Tibial nerve (tissue), 4 donors: ENCODE data around the gene OR7C1. TPM values are rescaled to one million over a fixed set of nuclear protein-coding genes. Genes with fewer than 3 reads are reported as not detected.

Source experiments
- DNase-seq, 2 donors: peaks; one replicate each; pipeline ENCODE4 v3.0.0-alpha.2; 2019; ENCODE audit warnings: low spot score in 2 of 2
- H3K27ac ChIP-seq, 4 donors: fragments of 200-600 bp; sonication (generic) in 3 of 4; one replicate each; pipeline ENCODE4 v1.5.1; 2017 to 2019; ENCODE audit warnings: mild to moderate bottlenecking in 1 of 4
- H3K27me3 ChIP-seq, 2 donors: fragments of 200-600 bp; sonication (generic) in 1 of 2; one replicate each; pipeline versions ENCODE4 v1.5.1 to v1.6.0; 2017 to 2019
- H3K36me3 ChIP-seq, 3 donors: fragments of 200-600 bp; sonication (generic); one replicate each; pipeline ENCODE4 v1.5.1; 2018 to 2019
- H3K4me1 ChIP-seq, 4 donors: fragments of 200-600 bp; sonication (generic) in 3 of 4; one replicate each; pipeline ENCODE4 v1.5.1; 2017 to 2019
- H3K4me3 ChIP-seq, 4 donors: fragments of 200-600 bp; sonication (generic) in 3 of 4; one replicate each; pipeline ENCODE4 v1.5.1; 2017 to 2019; ENCODE audit warnings: mild to moderate bottlenecking in 1 of 4, moderate library complexity in 1 of 4
- H3K9me3 ChIP-seq, 4 donors: fragments of 200-600 bp; sonication (generic) in 3 of 4; one replicate each; pipeline ENCODE4 v1.5.1; 2017 to 2019
- CTCF ChIP-seq, 5 experiments: fragments of 200-600 bp in 3 of 5; fragments of 450-650 bp in 2 of 5; sonication (generic) in 3 of 5; IDR thresholded peaks; one replicate each; pipeline ENCODE4 v1.5.1; 2016 to 2019; ENCODE audit warnings: antibody characterized with exemption in 5 of 5, mild to moderate bottlenecking in 3 of 5, moderate library complexity in 2 of 5
- EP300 ChIP-seq, 2 donors: sonication (generic); formaldehyde crosslinking; IDR thresholded peaks; one replicate each; pipeline ENCODE4 v1.6.1; 2017; ENCODE audit warnings: antibody characterized with exemption in 2 of 2, mild to moderate bottlenecking in 1 of 2
- POLR2A ChIP-seq, 2 donors: fragments of 450-650 bp; IDR thresholded peaks; one replicate each; pipeline ENCODE4 v1.6.1; 2017; ENCODE audit warnings: antibody characterized with exemption in 2 of 2, mild to moderate bottlenecking in 2 of 2, moderate library complexity in 2 of 2
- WGBS, 2 donors: methylation state at CpG; one replicate each; pipeline ENCODE4 v1.1.5; 2018; 5-methylcytosine and 5-hydroxymethylcytosine counted together
- total RNA-seq, 4 donors: library from RNA; depleted of rRNA; stranded (reverse); fragments of >200 nt; gene quantifications; one replicate each; pipeline ENCODE4 v1.1.0, GENCODE V29; 2016

Gene OR7C1
- total RNA-seq, 4 donors from 2014 or later, result 0.21 to 2.4 (median 0.30) TPM; not detected in 1

- H3K4me3 ChIP-seq, result no peak overlapping the region
- H3K36me3 ChIP-seq, result no peaks in the 10 kb centered on the region
- no peaks in the 10 kb centered on the region for H3K27me3 ChIP-seq
- H3K4me1 ChIP-seq, result no peaks in the 10 kb centered on the region
- TF ChIP-seq EP300 (IDR thresholded peaks at IDR 0.05) (no peak), CTCF (IDR thresholded peaks at IDR 0.05) (no peak), POLR2A (IDR thresholded peaks at IDR 0.05) (no peak)
- WGBS, 2 donors, result 75 to 83% methylated on average over 5 to 9 of the region's 9 CpGs
- H3K27ac ChIP-seq, result no peak overlapping the region
- no peak for DNase-seq
- peaks cover 0 to 45% (median 0%) of the 10 kb centered on the region in 4 donors for H3K9me3 ChIP-seq
Observed at GRCh38 chr19:14764401-14764800, 70.6 kb downstream of the OR7C1 start.

- TF ChIP-seq POLR2A (IDR thresholded peaks at IDR 0.05) (no peak), EP300 (IDR thresholded peaks at IDR 0.05) (no peak), CTCF (IDR thresholded peaks at IDR 0.05) (no peak)
- no peak for DNase-seq
- no peak overlapping the region for H3K4me3 ChIP-seq
- H3K36me3 ChIP-seq, result no peaks in the 10 kb centered on the region
- 70 to 75% methylated on average over 4 of the region's 4 CpGs for WGBS, 2 donors
- no peaks in the 10 kb centered on the region for H3K27me3 ChIP-seq
- H3K27ac ChIP-seq, result no peak overlapping the region
- H3K4me1 ChIP-seq, result no peaks in the 10 kb centered on the region
- H3K9me3 ChIP-seq, result peaks cover 0 to 45% (median 0%) of the 10 kb centered on the region in 4 donors
Observed at GRCh38 chr19:14763497-14764145, 71.4 kb downstream of the OR7C1 start.

- H3K27me3 ChIP-seq, result no peaks in the 10 kb centered on the region
- no peaks in the 10 kb centered on the region for H3K4me1 ChIP-seq
- no peak overlapping the region for H3K27ac ChIP-seq
- H3K36me3 ChIP-seq, result no peaks in the 10 kb centered on the region
- no peak overlapping the region for H3K4me3 ChIP-seq
- WGBS, 2 donors, result 79 to 91% methylated on average over 2 of the region's 2 CpGs
- peaks cover 0 to 39% (median 0%) of the 10 kb centered on the region in 4 donors for H3K9me3 ChIP-seq
- no peak for TF ChIP-seq CTCF (IDR thresholded peaks at IDR 0.05)
- no peak for TF ChIP-seq EP300 (IDR thresholded peaks at IDR 0.05)
- TF ChIP-seq POLR2A (IDR thresholded peaks at IDR 0.05), result no peak
- no peak for DNase-seq
Observed at GRCh38 chr19:14762111-14762510, 72.9 kb downstream of the OR7C1 start.

- H3K36me3 ChIP-seq, result no peaks in the 10 kb centered on the region
- no peak overlapping the region for H3K27ac ChIP-seq
- H3K4me1 ChIP-seq, result no peaks in the 10 kb centered on the region
- WGBS, 2 donors, result 70 to 76% methylated on average over 5 of the region's 5 CpGs
- no peak for DNase-seq
- peaks cover 0 to 39% (median 0%) of the 10 kb centered on the region in 4 donors for H3K9me3 ChIP-seq
- no peaks in the 10 kb centered on the region for H3K27me3 ChIP-seq
- no peak overlapping the region for H3K4me3 ChIP-seq
- TF ChIP-seq POLR2A (IDR thresholded peaks at IDR 0.05) (no peak), EP300 (IDR thresholded peaks at IDR 0.05) (no peak), CTCF (IDR thresholded peaks at IDR 0.05) (no peak)
Observed at GRCh38 chr19:14761607-14762006, 73.4 kb downstream of the OR7C1 start.

GRCh38 chr19:14758816-14759215, 76.2 kb downstream of the OR7C1 start:
- TF ChIP-seq CTCF (IDR thresholded peaks at IDR 0.05) (no peak), POLR2A (IDR thresholded peaks at IDR 0.05) (no peak), EP300 (IDR thresholded peaks at IDR 0.05) (no peak)
- Histone ChIP-seq H3K9me3 (peaks cover 0 to 23% (median 0%) of the 10 kb centered on the region in 4 donors), H3K4me3 (no peak overlapping the region), H3K27me3 (no peaks in the 10 kb centered on the region), H3K4me1 (no peaks in the 10 kb centered on the region), H3K36me3 (no peaks in the 10 kb centered on the region), H3K27ac (no peak overlapping the region)
- no peak for DNase-seq
- WGBS, 2 donors, result 41 to 43% methylated on average over 16 of the region's 16 CpGs
